CD8-positive, alpha-beta memory T cell (primary cell): ENCODE measurements around the gene CRLF2. TPM values are rescaled to one million over a fixed set of nuclear protein-coding genes. Genes with fewer than 3 reads are reported as not detected.
A peak's percentile ranks its signal among the peaks of the same experiment; 100 is the strongest.
"Not testable (repeated sequence)": the region's sequence is repeated elsewhere in the genome, so short reads cannot be mapped to it uniquely, and the experiment has no call there.

Source experiments
- CTCF ChIA-PET: fragments of 350-600 bp; sonication (Branson Sonifier 250); formaldehyde crosslinking; loops from one replicate; lab custom pipeline; 2021; ENCODE audit warnings: antibody characterized with exemption; lab: Charles Lee
- POLR2A ChIA-PET: fragments of 350-600 bp; sonication (Branson Sonifier 250); formaldehyde crosslinking; loops from one replicate; lab custom pipeline; 2021; ENCODE audit warnings: antibody characterized with exemption; lab: Charles Lee
- DNase-seq, 5 donors: peaks; one replicate each; pipeline versions ENCODE4 v3.0.0 to v3.0.0-alpha.2; 2020 to 2022; ENCODE audit warnings: mixed read lengths in 1 of 5
- H3K27ac ChIP-seq: one replicate; pipeline ENCODE4 v1.7.0; 2013; ENCODE audit warnings: low read depth, mild to moderate bottlenecking, low read length, moderate library complexity
- H3K27me3 ChIP-seq: 2 replicates; pipeline ENCODE4 v1.7.0; 2013; ENCODE audit warnings: low read length, mild to moderate bottlenecking; ENCODE audit not compliant: insufficient read depth, poor library complexity, severe bottlenecking
- H3K36me3 ChIP-seq: 2 replicates; pipeline ENCODE4 v1.7.0; 2013; ENCODE audit warnings: mild to moderate bottlenecking, low read length, moderate library complexity; ENCODE audit not compliant: insufficient read depth
- H3K4me1 ChIP-seq: 2 replicates; pipeline ENCODE4 v1.7.0; 2013; ENCODE audit warnings: mild to moderate bottlenecking, low read length, moderate library complexity; ENCODE audit not compliant: insufficient read depth
- H3K4me3 ChIP-seq: 2 replicates; pipeline ENCODE4 v1.7.0; 2013; ENCODE audit warnings: mild to moderate bottlenecking, low read length
- H3K9me3 ChIP-seq: 2 replicates; pipeline ENCODE4 v1.7.0; 2013; ENCODE audit warnings: mild to moderate bottlenecking, low read length
- H3K27ac Mint-ChIP-seq, 8 donors: one replicate each; pipeline ENCODE4 v1.8.0; 2020 to 2021; ENCODE audit warnings: mixed read lengths in 8 of 8, mild to moderate bottlenecking in 6 of 8, inconsistent platforms in 3 of 8, moderate library complexity in 3 of 8
- H3K27me3 Mint-ChIP-seq, 2 donors: one replicate each; pipeline ENCODE4 v1.8.0; 2020 to 2021; ENCODE audit warnings: mixed read lengths in 2 of 2, mild to moderate bottlenecking in 1 of 2, moderate library complexity in 1 of 2
- H3K36me3 Mint-ChIP-seq, 3 donors: one replicate each; pipeline ENCODE4 v1.8.0; 2020 to 2021; ENCODE audit warnings: mixed read lengths in 3 of 3, inconsistent platforms in 1 of 3, mild to moderate bottlenecking in 1 of 3
- H3K4me1 Mint-ChIP-seq, 3 donors: one replicate each; pipeline ENCODE4 v1.8.0; 2020 to 2021; ENCODE audit warnings: mixed read lengths in 3 of 3, inconsistent platforms in 1 of 3, mild to moderate bottlenecking in 1 of 3
- H3K4me3 Mint-ChIP-seq, 7 donors: one replicate each; pipeline ENCODE4 v1.8.0; 2020 to 2021; ENCODE audit warnings: mixed read lengths in 7 of 7, mild to moderate bottlenecking in 6 of 7, moderate library complexity in 4 of 7, inconsistent platforms in 2 of 7
- H3K9me3 Mint-ChIP-seq, 5 donors: one replicate each; pipeline ENCODE4 v1.8.0; 2020 to 2022; ENCODE audit warnings: mixed read lengths in 5 of 5, mild to moderate bottlenecking in 3 of 5, moderate library complexity in 2 of 5, inconsistent platforms in 1 of 5
- polyA plus RNA-seq: library from polyadenylated mRNA; unstranded; fragments of 300-500 nt; fragmentation: Illumina TruSeq; gene quantifications from one replicate; pipeline ENCODE4 v1.2.3, GENCODE V29; 2021
- total RNA-seq, 2 experiments: library from RNA; stranded (reverse); gene quantifications; one replicate each; pipeline ENCODE4 v1.2.3, GENCODE V29; 2021

The CRLF2 gene
- total and polyA plus RNA-seq, 3 experiments from 2014 or later, result 0.13 to 0.22 TPM; not detected in 1

DNA sequence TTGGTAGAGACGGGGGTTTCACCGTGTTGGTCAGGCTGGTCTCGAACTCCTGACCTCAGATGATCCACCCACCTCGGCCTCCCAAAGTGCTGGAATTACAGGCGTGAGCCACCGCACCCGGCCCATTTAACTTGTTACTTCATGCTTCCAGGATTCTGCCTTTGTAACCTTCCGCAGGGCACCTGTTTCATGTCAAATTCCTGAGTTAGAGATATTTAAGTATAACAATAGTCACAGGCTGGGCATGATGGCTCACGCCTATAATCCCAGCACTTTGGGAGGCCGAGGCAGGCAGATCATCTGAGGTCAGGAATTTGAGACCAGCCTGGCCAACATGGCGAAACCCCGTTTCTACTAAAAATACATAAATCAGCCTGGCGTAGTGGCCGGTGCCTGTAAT is 30.8 kb downstream of the CRLF2 start:
- H3K9me3 ChIP-seq, H3K27me3 Mint-ChIP-seq, H3K27ac Mint-ChIP-seq, H3K4me1 Mint-ChIP-seq, H3K36me3 ChIP-seq, H3K27ac ChIP-seq, H3K9me3 Mint-ChIP-seq, H3K4me3 ChIP-seq, H3K4me3 Mint-ChIP-seq, CTCF ChIA-PET, DNase-seq, H3K27me3 ChIP-seq, H3K36me3 Mint-ChIP-seq, H3K4me1 ChIP-seq, POLR2A ChIA-PET: not testable (repeated sequence)

DNA sequence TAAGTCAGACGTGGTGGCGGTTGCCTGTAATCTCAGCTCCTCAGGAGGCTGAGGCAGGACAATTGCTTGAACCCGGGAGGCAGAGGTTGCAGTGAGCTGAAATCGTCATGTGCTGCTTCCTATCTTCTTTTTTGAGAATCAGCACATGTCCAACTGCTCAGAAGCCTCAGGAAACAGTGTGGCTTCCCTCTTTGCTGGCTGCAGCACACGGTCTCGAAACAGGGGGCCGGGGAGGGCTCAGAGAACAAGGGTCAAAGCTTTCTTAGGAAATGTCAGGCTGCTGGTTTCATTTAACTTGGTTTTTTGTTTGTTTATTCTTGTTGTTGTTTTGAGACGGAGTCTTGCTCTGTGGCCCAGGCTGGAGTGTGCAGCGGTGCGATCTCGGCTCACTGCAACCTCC is 31.3 kb downstream of the CRLF2 start:
- CTCF ChIA-PET, result no interaction called here
- Mint-ChIP-seq H3K4me3 (no peak overlapping the region), H3K27ac (no peak overlapping the region), H3K27me3 (peaks cover 0 to 6% of the 10 kb centered on the region in 2 donors), H3K4me1 (no peaks in the 10 kb centered on the region), H3K9me3 (no peaks in the 10 kb centered on the region), H3K36me3 (no peaks in the 10 kb centered on the region)
- H3K9me3 ChIP-seq, result no peaks in the 10 kb centered on the region
- no peak overlapping the region for H3K4me3 ChIP-seq
- no peaks in the 10 kb centered on the region for H3K27me3 ChIP-seq
- H3K4me1 ChIP-seq, result no peaks in the 10 kb centered on the region
- no peak for DNase-seq
- POLR2A ChIA-PET, result no interaction called here
- H3K27ac ChIP-seq, result no peak overlapping the region
- no peaks in the 10 kb centered on the region for H3K36me3 ChIP-seq

DNA sequence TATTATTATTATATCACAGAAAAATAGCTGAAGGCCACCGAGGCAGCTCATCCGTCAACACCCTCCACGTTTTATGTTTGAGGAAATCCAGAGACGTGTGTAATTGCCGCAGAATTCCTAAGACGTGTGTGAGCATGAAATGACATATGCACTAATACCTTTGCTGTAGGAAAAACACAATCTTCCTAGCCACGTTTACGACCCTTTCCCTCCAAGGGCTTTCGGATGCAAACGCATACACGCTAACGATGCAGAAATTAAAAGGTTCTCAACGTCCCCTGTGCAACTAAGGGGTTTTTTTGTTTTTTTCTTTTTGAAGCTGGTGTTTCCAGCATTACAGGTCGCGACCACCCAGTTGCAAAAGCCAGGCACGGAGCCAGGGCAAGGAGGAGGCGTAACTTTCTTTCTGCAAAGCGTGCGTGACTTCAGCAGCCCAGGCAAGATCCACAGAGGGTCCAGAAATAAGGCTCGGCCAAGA is 33.8 kb downstream of the CRLF2 start:
- no peak overlapping the region for H3K4me3 ChIP-seq
- POLR2A ChIA-PET, result no interaction called here
- no peaks in the 10 kb centered on the region for H3K4me1 ChIP-seq
- no peaks in the 10 kb centered on the region for H3K27me3 ChIP-seq
- H3K9me3 ChIP-seq, result no peaks in the 10 kb centered on the region
- no peaks in the 10 kb centered on the region for H3K36me3 Mint-ChIP-seq
- H3K27ac ChIP-seq, result no peak overlapping the region
- peaks cover 0 to 6% of the 10 kb centered on the region in 2 donors for H3K27me3 Mint-ChIP-seq
- DNase-seq, result peak in 3 of 5 donors; percentile 25 to 61 (median 38)
- no peaks in the 10 kb centered on the region for H3K36me3 ChIP-seq
- no peaks in the 10 kb centered on the region for H3K9me3 Mint-ChIP-seq
- CTCF ChIA-PET, result no interaction called here
- H3K4me1 Mint-ChIP-seq, result no peaks in the 10 kb centered on the region
- H3K4me3 Mint-ChIP-seq, result no peak overlapping the region
- H3K27ac Mint-ChIP-seq, result no peak overlapping the region

DNA sequence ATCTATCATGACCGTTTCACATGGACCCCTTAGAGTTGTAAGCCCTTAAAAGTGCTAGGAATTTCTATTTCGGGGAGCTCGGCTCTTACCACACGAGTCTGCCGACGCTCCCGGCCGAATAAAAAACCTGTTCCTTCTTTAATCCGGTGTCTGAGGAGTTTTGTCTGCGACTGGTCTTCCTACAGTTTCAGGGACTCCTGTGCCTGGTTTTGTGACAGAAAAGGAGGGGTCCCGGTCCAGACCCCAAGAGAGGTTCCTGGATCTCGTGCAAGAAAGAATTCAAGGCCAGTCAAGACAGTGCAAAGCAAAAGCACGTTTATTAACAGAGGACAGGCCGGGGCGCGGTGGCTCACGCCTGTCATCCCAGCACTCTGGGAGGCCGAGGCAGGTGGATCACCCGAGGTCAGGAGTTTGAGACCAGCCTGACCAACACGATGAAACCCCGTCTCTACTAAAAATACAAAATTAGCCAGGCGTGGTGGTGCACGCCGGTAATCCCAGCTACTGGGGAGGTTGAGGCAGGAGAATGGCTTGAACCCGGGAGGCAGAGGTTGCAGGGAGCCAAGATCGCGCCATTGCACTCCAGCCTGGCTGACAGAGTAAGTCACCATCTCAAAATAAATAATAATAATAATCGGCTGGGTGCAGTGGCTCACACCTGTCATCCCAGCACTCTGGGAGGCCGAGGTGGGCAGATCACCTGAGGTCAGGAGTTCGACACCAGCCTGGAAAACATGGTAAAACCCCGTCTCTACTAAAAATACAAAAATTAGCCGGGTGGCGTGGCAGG is 35.7 kb downstream of the CRLF2 start:
- H3K27me3 ChIP-seq, H3K4me3 ChIP-seq, H3K27ac ChIP-seq, H3K36me3 ChIP-seq, H3K27me3 Mint-ChIP-seq, CTCF ChIA-PET, POLR2A ChIA-PET, H3K4me1 Mint-ChIP-seq, DNase-seq, H3K9me3 ChIP-seq, H3K4me1 ChIP-seq, H3K36me3 Mint-ChIP-seq, H3K9me3 Mint-ChIP-seq, H3K27ac Mint-ChIP-seq: not testable (repeated sequence)
- peak overlapping the region in 2 of 7 donors; percentile 12 to 32 for H3K4me3 Mint-ChIP-seq

DNA sequence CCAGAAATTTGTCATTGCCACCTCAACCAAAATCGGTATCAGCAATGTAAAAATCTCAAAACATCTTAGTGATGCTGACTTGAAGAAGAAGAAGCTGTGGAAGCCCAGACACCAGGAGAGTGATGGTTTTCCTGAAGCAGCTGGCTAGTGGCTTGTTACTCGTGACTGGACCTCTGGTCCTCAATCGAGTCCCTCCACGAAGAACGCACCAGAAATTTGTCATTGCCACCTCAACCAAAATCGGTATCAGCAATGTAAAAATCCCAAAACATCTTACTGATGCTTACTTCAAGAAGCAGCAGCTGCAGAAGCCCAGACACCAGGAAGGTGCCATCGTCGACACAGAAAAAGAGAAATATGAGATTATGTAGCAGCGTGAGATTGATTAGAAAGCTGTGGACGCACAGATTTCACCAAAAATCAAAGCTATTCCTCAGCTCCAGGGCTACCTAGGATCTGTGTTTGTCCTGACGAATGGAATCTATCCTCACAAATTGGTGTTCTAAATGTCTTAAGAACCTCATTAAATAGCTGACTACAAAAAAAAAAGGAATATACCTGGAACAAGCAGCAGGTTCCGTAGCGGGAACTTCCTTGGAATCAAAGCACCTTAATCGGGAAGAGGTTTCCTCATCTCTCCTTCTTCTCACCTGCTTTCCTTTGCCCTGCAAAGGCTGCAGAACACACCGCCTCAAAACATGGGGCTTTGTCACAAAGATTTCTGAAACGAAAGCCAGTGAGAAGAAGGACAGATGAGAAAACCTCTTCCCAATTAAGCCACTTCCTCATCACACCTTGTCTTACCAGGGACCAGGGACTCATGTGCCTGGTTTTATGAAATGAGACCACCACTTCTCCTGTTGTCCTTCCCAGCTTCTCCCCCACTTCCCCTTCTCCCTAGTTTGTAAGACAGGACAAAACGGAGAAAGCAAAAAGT is 37.6 kb downstream of the CRLF2 start:
- H3K36me3 Mint-ChIP-seq, H3K4me1 ChIP-seq, POLR2A ChIA-PET, DNase-seq, H3K9me3 ChIP-seq, H3K27me3 ChIP-seq, H3K9me3 Mint-ChIP-seq, H3K27ac ChIP-seq, H3K4me3 Mint-ChIP-seq, H3K4me1 Mint-ChIP-seq, CTCF ChIA-PET, H3K4me3 ChIP-seq, H3K36me3 ChIP-seq: not testable (repeated sequence)
- H3K27me3 Mint-ChIP-seq, result peaks cover 0 to 10% of the 10 kb centered on the region in 2 donors
- H3K27ac Mint-ChIP-seq, result peak overlapping the region in 1 of 8 donors; percentile 9

DNA sequence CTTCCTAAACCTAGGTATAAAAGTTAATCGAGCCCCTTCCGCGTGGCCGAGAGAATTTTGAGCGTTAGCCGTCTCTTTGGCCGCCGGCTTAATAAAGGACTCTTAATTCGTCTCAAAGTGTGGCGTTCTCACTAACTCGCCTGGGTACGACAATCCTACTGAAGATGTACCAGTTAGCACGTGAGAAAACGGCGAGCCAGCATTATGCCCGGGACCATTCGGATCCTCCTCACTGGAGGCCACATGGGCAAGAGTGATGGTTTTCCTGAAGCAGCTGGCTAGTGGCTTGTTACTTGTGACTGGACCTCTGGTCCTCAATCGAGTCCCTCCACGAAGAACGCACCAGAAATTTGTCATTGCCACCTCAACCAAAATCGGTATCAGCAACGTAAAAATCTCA is 39.0 kb downstream of the CRLF2 start:
- H3K27me3 Mint-ChIP-seq, H3K4me1 ChIP-seq, CTCF ChIA-PET, H3K9me3 ChIP-seq, H3K4me3 Mint-ChIP-seq, DNase-seq, H3K36me3 Mint-ChIP-seq, H3K27me3 ChIP-seq, H3K4me3 ChIP-seq, H3K9me3 Mint-ChIP-seq, POLR2A ChIA-PET, H3K27ac ChIP-seq, H3K4me1 Mint-ChIP-seq, H3K36me3 ChIP-seq, H3K27ac Mint-ChIP-seq: not testable (repeated sequence)

DNA sequence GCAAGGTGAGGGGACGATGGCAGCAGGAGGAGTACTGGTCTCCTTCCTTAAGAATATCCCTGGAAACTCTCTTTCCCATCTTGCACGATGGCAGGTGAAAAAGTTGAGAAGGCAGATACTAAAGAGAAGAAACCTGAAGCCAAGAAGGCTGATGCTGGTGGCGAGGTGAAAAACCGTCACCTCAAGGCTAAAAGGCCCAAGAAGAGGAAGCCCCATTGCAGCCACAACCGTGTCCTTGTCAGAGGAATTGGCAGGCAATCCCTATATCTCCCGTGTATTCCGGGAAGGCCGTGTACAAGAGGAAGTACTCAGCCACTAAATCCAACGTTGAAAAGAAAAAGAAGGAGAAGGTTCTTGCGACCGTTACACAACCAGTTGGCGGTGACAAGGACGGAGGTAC is 40.0 kb downstream of the CRLF2 start:
- Mint-ChIP-seq H3K36me3 (no peaks in the 10 kb centered on the region), H3K4me3 (no peak overlapping the region), H3K27ac (no peak overlapping the region), H3K27me3 (peaks cover 0 to 10% of the 10 kb centered on the region in 2 donors), H3K4me1 (peaks cover 0 to 1% (median 0%) of the 10 kb centered on the region in 3 donors), H3K9me3 (peaks cover 0 to 2% (median 0%) of the 10 kb centered on the region in 5 donors)
- Histone ChIP-seq H3K4me1 (no peaks in the 10 kb centered on the region), H3K36me3 (no peaks in the 10 kb centered on the region), H3K9me3 (no peaks in the 10 kb centered on the region), H3K4me3 (no peak overlapping the region), H3K27ac (no peak overlapping the region), H3K27me3 (no peaks in the 10 kb centered on the region)
- DNase-seq, result no peak
- CTCF ChIA-PET, result no interaction called here
- POLR2A ChIA-PET, result no interaction called here

DNA sequence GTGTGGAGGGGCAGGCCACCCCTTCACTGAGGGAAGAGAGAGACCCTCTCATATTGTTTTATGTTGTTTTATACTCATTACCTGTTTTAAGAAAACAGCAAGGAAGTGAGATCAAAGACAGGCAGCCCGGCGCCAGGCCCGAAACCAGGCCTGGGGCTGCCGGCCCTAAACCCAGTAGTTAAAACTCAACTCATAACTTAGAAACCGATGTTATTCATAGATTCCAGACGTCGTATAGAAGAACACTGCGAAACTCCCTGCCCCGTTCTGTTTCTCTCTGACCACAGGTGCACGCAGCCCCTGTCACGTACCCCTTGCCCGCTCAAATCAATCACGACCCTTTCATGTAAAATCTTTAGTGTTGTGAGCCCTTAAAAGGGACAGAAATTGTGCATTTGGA is 40.5 kb downstream of the CRLF2 start:
- H3K4me1 ChIP-seq, H3K9me3 ChIP-seq, H3K27me3 ChIP-seq, H3K27me3 Mint-ChIP-seq, H3K36me3 ChIP-seq, H3K4me1 Mint-ChIP-seq, H3K27ac Mint-ChIP-seq, POLR2A ChIA-PET, CTCF ChIA-PET, H3K4me3 ChIP-seq, H3K4me3 Mint-ChIP-seq, H3K36me3 Mint-ChIP-seq, H3K27ac ChIP-seq, DNase-seq, H3K9me3 Mint-ChIP-seq: not testable (repeated sequence)
